HG03432 (cell line): ENCODE data around the gene CHD2.
"Not testable (repeated sequence)": the region's sequence is repeated elsewhere in the genome, so short reads cannot be mapped to it uniquely, and the experiment has no call there.

ENCODE experiments used
- ATAC-seq: cut with Tn5 transposase; IDR thresholded peaks from one replicate; pipeline ENCODE4 v1.9.1; 2021; ENCODE audit warnings: mild to moderate bottlenecking, moderate library complexity; ENCODE audit not compliant: unreplicated experiment

Gene CHD2

DNA sequence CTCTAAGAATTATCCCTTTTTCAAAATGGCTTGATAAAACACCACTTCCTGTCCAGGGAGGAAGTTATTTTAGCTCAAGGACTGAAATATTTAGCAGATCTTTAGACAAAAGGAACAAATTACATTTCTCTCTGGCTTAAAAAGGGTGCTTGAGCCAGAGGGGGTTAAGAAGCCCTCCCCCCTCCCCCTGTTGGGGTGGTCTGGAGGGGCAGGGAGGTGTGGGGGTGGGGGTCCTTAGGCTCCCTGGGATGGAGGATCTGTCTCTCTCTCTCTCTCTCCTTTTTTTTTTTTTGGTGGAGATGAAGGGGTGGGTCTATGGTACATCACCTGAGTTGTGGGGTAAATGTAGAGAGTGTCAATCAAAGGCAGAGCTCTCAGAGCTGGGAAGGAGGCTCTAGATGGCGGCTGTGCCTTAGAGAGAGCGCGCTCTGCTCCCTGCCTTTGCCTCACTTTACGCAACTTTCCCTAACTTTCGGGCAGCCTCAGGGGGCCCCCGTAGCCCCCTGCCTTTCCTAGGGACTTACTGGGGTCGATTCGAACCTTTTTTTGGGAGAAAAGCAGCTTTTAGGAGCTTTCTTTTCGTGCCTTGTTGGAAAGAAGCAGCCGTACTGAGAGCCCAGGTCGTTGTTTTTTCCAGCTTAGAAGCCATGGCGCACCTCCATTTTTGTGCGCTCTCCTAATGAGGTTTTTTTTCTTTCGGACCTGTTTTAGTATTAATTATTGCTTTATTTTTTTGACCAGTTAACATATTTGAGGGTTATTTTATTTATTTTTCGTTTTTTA is at the start of gene CHD2:
Gene CHD2 (plus strand): TSS at position 377 of the 783 bp plus-strand sequence. CDS start 914 bp downstream, outside the sequence.
- ATAC-seq, result peak; percentile 68

DNA sequence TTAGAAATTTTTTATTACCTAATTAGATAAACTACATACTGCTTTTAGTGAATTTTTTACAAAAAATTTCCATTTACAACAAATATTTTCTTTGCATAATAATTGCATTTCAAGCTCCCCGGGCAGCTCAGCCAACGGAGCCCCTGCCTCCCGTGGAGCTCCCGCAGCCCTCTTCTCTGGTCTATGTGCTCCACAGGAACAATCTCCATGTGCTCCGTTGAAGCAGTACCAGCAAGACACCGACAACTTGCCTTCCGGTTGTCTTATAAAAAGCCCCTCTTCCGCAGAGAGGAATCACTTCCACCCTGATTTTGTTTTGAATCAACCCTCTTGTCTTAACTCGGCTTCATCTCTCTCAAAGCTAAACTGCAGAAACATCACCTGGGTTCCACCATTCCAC is 46.9 kb upstream of the CHD2 start:
- ATAC-seq, result no peak

DNA sequence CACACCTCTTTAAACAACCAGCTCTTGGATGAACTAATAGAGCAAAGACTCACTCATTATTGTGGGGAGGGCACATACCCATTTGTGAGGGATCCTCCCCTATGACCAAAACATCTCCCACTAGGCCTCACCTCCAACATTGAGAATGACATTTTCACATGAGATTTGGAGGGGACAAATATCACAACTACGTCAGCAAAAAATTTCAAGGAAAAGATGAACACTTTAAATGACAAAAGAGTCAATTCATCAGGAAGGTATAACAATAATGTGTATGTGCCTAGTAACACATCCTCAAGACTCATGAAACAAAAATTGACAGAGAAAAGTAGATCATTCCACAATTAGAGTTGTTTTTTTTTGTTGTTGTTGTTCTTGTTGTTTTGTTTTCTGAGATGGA is 38.4 kb upstream of the CHD2 start:
- ATAC-seq, result no peak

DNA sequence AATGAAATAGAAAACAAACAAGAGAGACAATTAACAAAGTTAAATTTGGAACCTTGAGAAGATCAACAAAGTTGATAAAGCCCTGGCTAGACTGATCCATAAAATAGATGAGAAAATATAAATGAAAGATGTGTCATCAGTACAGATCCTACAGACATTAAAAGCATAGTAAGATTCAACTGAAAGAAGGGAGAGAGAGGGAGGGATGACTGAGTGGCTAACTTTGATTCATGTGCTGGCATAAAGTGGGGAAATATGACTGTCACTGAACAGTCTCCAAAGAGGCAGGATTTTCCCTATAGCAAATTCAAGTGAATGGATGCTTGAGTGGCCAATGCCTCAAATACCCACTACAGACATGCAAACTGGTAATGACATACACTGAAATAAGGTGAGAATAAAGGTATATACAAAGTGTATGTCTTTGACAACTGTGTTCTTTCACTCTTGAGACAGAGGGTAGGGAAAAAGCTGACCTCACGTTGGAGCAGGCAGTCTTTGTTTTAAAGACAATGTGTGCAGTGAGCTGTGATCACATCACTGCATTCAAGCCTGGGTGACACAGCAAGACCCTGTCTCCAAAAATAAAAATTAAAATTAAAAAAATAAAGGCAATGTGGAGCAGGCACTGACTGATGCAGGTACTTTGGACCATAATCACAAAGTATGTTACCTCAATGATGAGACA is 35.9 kb upstream of the CHD2 start:
- no peak for ATAC-seq

DNA sequence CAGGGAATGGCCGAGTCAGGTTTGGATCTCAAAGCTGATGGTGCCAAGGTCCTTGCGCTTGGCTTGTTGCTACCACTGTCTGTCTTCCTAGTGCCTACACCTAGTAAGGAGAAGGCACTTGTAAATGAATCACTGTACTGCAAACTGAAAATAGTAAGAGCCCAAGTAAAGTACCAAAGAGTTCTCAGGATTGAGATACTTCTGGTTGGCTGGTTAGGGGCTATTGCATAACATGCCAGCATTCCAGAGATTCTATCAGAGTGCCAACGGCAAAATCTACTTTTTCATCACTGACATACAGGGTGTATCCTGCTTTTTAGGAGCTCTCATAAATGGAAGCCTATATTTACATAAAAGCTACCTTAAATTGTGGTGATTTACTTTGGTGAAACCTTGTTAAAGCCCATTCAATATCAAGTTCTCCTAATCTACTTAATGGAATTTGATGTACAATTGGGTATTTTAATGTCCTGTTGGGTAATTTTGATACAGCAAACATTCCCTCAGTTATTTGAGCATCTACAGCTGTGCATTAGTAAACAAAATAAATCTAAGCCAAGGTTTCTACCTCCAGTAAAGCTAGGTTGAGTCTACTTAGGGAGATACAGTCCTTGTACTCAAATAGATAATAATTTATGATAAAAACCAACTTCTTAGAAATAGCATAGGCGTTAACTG is 30.7 kb upstream of the CHD2 start:
- ATAC-seq, result no peak

DNA sequence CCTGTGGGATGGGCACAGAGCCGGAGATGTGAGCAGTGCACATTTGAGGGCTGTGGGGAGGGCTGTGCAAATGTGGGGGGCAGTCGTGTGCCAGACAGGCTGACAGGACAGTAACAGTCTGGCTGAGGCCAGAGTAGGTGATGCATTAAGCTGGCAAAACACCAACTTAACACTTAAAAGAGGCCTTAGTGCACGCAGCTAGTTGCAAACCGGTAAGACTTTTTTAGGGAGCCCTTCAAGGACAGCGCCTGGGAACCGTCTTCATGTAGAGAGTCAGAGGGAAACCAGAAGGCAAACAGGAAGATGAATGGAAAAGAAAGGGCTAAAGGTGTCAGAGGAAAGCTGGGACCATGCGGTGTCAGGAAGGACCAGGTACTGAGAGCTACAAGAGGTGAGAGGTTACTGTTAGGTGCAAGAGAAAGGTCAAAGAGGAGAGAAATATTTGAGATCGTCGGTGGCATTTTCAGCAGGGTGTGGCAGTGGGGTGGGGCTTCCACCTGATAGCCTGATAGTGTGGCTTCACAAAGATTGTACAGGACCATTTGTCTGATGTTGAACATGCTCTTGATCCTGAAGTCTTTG is 30.0 kb upstream of the CHD2 start:
- no peak for ATAC-seq

DNA sequence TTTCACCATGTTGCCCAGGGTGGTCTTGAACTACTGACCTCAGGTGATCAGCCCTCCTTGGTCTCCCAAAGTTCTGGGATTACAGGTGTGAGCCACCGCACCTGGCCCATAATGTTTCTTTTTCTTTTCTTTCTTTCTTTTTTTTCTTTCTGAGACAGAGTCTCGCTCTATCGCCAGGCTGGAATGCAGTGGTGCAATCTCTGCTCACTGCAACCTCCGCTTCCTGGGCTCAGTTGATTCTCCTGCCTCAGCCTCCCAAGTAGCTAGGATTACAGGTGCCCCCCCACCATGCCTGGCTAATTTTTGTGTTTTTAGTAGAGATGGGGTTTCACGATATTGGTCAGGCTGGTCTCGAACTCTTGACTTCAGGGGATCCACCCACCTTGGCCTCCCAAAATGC is 27.2 kb upstream of the CHD2 start:
- ATAC-seq, result not testable (repeated sequence)

DNA sequence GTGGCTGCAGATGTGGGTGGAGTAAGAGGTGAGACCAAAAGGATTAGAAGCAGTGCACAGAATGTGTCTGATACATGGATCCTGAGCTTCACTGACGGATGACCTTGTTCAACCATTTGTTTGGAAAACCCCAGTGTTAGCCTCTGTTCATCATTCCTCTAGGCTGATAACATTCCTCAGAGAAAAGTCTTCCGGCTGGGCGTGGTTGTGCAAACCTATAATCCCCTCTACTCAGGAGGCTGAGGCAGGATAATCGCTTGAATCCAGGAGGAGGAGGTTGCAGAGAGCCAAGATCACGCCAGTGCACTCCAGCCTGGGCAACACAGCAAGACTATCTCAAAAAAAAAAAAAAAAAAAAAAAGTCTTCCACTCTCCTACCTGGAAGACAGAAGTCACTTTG is 23.1 kb upstream of the CHD2 start:
- ATAC-seq, result no peak

DNA sequence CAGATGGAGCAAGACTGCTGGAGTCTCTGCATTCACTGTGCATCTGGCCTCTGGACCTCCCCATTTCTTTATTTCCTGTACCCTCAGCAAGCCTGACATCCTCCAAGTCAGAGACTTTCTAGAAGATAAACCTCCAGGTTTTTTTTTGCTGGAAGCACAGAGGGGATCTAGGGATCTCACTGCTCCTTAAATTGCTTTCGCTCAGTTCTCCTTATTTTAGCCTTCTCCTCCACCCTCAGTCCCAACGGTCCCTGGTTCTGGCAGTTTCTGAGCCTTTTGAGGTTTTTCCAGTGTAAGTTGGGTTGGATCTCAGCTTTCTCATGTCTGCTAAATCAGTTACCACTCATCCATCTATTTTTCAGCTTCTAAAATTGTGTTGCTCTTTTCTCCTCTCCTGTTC is 22.7 kb upstream of the CHD2 start:
- no peak for ATAC-seq

DNA sequence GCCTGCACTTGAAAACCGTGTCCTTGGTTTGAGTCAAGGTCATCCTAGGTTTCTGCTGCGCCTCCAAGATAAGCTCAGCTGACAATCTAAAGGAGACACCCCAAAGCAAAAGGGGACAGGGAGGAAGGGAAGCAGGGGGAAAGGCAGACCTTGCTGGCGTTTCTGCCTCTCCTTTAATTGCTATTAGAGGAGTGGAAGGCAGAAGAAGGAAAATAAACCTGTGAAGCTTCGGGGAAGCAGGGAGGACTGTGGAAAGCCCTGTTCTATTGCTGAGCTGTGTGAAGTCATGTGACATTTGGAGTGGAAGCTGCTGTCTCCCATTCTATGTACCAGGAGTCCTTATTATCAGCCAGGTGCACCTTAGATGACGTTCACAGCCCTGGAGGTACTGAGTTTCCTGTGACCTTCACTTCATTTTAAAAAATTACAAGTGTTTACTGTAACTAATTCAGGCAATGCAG is 21.5 kb upstream of the CHD2 start:
- ATAC-seq, result no peak

DNA sequence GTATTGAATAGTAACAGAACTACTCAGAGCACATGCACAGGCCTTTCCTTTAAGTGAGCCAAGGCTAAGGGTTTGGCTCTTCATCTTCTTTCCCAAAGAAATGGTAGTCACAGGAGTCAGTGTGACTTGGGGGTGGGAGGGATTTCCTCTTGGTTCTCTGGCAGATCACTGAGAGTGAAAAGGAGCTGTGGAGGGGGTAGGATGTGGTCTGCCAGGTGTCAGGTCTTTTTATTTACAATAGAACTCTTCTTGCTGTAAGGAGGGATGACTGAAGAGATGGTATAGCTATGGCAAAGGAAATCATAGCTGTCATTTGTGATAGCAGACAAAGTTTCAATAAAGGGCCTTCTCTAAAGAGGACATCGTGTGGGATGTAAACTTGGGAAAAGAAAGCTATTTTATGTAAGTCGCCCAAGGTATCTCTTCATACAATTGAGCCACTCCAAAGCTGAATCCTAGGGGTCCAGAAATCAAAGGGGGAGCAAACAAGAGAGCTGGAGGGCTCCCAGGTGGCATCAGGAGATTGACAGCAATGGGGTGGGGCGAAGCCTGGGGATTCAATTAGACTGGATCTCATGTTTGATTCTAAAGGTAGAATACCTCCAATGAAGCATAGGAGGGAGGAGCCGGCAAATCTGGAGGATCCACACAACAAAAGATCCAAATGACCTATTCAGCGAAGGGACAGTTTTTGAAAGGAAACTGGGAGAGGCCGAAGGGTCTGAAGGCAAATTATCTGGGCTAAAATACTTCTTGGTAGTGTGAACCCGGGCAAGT is 20.0 kb upstream of the CHD2 start:
- ATAC-seq, result no peak

DNA sequence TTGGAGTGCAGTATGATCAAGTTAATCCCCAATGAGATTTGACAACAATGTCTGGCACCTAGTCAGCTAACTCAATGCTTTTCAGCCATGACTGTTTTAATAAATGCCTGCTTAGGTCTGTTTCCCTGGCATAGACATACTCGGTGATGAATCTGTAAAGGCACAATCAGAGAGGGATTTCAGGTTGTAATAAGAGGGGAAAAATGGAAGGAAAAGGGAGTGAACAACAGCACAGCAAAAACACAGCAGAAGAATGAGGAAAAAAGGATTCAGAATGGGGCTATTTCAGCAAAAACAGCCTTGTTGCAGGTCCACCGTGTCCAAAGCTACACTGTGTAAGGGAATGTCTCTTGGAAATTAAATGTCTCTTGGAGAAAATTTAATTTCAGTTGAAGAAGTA is 19.3 kb upstream of the CHD2 start:
- no peak for ATAC-seq

DNA sequence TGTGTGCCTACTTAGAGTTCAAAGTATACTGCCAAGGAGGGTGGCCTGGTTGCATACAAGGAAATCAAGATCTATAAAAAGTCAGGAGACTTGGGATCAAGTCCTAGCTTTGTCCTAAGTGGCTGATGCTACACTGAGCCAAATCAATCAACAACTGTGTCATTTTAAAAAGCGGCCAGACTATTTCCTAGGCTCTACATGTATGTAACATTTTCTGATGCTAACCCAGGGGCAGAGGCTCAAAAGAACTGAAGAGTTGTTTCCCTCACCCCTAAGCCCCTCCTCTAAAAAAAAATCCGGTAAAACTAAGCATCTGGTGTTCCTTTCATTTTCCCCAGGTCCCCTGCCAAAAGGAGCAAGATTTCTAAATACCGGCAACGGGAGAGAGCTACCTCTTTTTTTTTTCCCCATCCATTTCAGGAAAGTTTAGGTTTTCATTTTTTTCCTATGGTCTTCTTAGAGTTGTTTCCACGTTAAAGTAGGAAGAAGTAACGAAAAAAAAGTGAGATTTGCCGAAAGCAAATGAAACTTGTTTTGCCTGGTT is 18.8 kb upstream of the CHD2 start:
- ATAC-seq, result no peak

DNA sequence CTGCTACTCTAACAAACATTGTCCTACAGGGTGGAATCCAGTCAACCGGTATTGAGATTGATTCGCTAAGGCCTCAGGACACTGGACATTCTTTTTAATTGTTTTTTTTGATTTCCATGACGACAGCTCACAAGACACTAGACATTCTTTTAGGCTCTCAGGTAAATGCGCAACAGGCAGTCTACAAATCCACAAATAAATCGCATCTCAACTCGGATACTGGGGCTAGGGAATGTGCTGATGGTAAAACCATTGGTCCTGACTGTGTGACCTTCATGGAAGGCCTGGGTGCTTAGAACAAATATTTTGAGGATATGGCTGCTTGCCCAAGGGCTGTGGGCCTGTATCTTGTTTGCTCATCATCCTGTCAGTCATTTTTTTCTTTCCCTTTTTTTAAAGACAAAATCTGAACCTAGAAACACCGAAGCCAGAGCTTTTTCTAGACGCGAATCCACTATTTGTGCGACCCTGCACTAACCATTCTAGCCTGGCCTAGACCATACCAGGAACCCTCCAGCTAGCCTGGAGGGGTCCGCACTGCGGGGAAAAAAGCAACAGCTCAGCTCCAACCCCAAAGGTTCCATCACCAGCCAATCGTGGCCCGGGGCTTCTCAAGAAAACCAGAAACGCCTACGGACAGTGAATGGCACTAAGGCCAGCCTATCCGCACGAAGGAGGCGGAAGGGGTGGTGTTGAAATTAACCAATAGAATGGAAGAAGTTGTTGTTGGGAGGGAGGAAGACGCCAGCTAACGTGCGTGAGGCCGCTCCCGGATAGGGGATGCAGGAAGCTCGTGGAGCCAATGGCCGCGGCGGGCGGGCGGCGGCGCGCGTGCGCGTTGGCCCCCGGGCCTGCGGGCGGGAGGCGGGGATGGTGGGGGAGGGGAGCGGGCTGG is 18.1 kb upstream of the CHD2 start:
- peak; percentile 97 for ATAC-seq

DNA sequence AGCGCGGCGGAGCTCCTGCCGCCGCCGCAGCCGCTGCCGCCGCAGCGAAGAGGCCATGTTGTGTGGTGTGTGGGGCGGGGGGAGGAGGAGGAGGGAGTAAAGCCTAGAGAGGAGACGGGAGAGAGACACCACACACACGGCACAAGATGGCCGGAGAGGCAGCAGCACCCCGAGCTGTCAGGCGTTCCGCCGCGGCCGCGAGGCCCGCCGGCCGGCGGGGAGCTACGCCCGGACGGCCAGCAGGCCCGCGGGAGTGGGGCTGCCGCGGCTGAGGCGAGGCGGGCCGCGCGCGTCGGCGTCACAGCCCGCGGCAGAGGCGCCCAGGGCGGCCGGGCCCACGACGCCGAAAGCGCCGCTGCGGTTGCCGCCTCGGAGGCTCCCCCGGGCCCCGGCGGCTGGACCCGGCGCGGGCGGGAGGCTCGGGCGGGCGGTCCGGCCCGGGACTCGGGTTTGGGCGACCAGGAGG is 17.4 kb upstream of the CHD2 start:
- peak; percentile 72 for ATAC-seq

DNA sequence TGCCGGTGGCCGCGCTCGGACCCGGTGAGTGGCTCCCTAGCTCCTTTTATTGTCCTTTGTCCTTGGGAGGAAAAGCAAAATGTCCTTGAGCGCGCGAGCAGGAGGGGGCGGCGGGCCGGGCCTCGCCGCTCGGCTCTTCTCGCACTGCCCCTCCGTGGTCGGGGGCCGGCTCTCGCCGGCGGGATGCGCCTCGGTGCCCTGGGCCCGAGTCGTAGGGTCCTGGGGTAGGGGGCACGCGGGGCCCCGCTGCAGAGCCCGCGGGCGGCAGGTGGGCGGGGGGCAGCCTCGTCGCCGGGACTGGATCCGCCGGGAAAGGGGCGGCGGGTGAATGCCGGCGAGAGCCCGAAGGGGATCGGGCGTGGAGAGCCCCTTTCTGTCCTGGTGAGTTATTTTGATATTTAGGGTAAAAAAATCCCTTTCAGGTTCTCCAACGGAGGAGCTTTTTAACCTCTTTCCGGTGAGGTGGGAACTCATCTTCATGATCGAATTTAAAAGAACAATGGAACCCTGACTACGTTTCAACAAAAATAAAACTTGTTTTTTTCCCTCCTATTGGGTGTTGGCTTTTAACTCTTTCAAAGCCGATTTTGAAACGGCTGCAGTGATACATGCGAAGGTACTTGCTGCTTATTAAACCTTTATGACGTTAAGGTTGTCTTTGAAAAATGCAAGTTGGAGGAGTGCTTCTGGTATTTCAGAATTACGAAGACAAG is 16.8 kb upstream of the CHD2 start:
- peak; percentile 6 for ATAC-seq

DNA sequence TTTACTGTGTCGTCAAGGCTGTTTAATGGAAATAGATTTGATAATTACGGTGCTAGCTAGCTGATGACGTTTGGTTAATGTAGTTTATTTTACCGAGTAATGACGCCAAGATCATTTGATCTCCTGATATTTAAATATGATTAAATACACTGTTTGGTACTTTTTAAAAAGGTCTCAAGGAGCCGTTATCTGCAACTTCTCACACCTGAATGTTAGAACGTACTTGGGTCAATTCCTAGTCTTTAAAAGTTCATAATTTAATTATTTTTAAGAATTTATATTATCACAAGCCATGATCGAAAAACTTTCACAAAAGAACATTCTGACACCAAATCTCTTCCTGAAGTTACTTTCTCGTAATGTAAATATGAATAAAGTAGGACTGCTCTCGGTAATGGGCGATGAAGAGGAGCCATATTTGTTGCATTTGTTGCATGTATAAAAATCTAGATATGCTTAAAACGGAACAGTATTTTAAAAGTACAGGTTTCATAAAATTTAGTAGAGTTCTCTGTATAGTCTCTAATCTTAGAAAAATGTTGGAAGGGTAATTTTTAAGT is 16.2 kb upstream of the CHD2 start:
- ATAC-seq, result no peak
